ENCODE results near the gene FMNL2.

The FMNL2 gene

DNA sequence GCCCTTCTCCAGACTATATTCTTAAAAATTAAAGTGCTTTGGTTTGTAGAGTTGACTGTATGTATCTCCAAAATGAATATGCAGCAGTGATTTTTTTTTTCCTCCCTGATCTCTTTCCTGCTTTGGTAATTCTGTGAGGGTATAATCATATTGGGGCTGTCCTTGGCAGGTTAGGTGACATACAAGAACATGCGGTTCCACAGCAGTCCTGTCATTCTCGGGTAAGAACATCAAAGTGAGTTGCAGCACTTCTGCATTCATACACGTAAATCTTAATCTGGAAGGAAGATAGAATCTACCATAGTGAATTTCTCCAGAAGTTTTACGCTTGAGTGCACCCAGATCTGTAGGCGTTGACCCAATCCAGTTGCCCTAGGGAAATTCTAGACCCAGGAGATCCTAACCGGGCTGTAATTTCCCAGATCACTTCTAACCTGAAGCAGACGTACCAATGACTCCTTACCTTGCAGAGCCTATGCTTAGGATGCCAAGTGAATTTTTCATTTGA, 272.9 kb downstream of the FMNL2 start:
- TF ChIP-seq TAF1 (IDR thresholded peaks at IDR 0.05; ENCODE audit: borderline replicate concordance, low read depth, low read length) (no peak), POLR2A (IDR thresholded peaks at IDR 0.05; ENCODE audit: low read depth, low read length) (no peak), POLR2AphosphoS5 (IDR thresholded peaks at IDR 0.05; ENCODE audit: low read depth, low read length) (no peak)
- FAIRE-seq (no peak), DNase-seq (ENCODE audit: insufficient read length) (no peak)

DNA sequence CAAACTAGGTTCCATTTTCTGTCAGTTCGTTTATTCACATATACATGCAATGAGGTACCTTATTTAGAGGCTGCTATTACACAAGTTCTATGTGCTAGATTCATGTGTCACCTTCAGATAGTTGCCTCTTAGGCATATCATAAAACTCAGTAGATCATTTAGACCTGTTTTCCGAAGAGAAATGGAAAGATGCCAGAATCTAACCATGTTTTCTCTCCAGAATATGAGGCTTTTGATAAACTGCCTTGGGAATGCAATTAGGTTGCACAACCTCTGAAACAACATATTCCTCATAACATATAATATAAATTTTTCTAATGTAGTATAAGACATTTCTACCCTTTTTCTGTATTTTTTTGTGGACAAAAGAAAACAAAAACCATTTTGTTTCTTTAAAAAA, 274.2 kb downstream of the FMNL2 start:
- FAIRE-seq (no peak), DNase-seq (ENCODE audit: insufficient read length) (no peak)
- no peak for TF ChIP-seq POLR2A (IDR thresholded peaks at IDR 0.05; ENCODE audit: low read depth, low read length)
- no peak for TF ChIP-seq POLR2AphosphoS5 (IDR thresholded peaks at IDR 0.05; ENCODE audit: low read depth, low read length)
- TF ChIP-seq TAF1 (IDR thresholded peaks at IDR 0.05; ENCODE audit: borderline replicate concordance, low read depth, low read length), result no peak

DNA sequence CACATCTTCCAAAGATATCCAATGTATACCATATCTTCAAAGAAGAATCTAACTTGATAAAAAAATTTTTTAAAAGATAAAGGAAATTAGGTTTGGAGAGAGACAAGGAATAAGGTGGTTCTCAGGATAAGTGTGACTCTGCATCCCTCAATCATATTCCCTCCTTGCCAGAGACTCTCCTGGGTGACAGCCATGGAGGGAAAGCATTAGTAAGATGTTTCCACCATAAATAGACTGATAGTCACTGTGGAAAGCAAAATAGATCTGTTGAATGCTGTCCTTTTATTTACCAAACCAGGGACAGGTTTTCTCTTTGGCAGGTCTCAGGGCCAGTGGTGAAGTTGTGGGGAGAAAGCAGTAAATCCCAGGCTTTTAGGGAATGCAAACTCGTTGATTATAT, 274.7 kb downstream of the FMNL2 start:
- FAIRE-seq, result no peak
- TF ChIP-seq POLR2AphosphoS5 (IDR thresholded peaks at IDR 0.05; ENCODE audit: low read depth, low read length) (no peak), POLR2A (IDR thresholded peaks at IDR 0.05; ENCODE audit: low read depth, low read length) (no peak), TAF1 (IDR thresholded peaks at IDR 0.05; ENCODE audit: borderline replicate concordance, low read depth, low read length) (no peak)
- DNase-seq (ENCODE audit: insufficient read length), result no peak

DNA sequence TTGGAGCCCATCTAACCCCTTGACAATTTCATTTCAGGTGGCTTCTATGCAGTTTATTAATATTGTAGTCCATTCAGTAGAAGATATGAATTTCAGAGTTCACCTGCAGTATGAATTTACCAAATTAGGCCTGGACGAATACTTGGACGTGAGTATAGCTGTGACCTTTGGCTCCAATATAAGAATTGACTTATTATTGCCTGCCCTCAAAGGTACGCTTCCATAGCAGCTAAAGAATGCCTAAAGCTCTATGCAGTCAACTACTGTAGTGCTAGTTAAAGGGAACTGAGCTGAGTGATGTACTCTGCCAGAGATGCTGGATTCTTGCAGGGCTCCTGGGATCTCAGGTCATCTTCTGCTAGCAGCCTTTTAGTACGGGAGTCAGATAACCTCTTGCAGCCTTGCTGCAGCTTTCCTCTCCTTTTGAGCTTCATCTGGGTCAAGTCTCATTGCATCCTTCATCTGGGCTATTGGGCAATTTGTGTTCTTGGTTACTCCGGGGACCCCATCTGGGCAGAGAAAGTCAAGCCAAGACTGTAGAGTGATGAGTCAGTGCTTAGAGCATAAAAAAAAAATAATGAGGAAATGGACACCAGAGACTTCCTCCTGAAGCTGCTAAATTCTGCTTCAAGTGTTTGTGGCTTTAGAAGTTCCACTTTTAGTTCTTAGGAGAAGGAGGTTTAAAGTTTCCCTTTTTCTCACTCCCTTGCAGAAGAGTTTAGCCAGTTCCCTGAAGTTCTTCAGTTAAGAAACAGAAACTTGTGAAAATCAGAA, 276.7 kb downstream of the FMNL2 start:
- TF ChIP-seq POLR2AphosphoS5 (IDR thresholded peaks at IDR 0.05; ENCODE audit: low read depth, low read length), result no peak
- TF ChIP-seq POLR2A (IDR thresholded peaks at IDR 0.05; ENCODE audit: low read depth, low read length), result no peak
- no peak for TF ChIP-seq TAF1 (IDR thresholded peaks at IDR 0.05; ENCODE audit: borderline replicate concordance, low read depth, low read length)
- peak; percentile 86 for FAIRE-seq
- DNase-seq (ENCODE audit: insufficient read length), result no peak

DNA sequence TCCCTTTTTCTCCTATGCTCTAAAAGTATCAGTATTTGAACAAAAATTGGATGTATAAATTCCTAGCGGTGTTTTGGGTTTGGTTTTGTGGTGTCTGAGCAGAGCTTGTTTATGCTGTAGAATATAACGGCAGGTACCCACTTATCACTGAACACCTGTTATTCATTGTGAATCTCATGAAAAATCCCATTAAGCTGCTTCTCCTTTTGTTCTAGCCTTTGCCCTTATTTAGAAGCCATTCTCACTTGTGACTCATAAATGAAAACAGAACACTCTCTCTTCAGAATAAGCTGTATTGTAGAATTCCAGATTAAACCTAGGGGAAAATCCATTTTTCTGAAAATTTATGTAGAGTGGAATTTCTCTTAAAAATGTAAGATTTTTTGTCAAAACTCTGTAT, 278.3 kb downstream of the FMNL2 start:
- TF ChIP-seq TAF1 (IDR thresholded peaks at IDR 0.05; ENCODE audit: borderline replicate concordance, low read depth, low read length), result no peak
- TF ChIP-seq POLR2AphosphoS5 (IDR thresholded peaks at IDR 0.05; ENCODE audit: low read depth, low read length), result no peak
- no peak for TF ChIP-seq POLR2A (IDR thresholded peaks at IDR 0.05; ENCODE audit: low read depth, low read length)
- DNase-seq (ENCODE audit: insufficient read length) (no peak), FAIRE-seq (peak; percentile 17)

DNA sequence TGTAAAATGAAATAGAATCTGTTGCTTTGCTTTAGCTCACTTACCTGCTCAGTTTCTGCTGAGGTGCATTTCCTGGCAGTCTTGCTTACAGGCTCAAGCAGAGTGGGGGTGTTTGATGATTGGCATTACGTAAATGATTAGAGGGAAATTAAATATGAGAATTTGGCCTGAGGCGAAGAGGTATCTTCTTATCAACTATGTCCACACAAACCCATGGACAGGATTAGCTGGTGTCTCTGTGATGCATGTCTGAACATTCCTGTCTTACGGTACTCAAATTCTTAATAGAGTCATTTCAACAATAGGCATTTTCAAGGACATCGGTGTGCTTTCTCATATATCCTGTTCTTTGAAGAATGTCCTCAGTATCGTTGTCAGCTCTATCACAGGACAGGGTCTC, 280.2 kb downstream of the FMNL2 start:
- FAIRE-seq, result no peak

DNA sequence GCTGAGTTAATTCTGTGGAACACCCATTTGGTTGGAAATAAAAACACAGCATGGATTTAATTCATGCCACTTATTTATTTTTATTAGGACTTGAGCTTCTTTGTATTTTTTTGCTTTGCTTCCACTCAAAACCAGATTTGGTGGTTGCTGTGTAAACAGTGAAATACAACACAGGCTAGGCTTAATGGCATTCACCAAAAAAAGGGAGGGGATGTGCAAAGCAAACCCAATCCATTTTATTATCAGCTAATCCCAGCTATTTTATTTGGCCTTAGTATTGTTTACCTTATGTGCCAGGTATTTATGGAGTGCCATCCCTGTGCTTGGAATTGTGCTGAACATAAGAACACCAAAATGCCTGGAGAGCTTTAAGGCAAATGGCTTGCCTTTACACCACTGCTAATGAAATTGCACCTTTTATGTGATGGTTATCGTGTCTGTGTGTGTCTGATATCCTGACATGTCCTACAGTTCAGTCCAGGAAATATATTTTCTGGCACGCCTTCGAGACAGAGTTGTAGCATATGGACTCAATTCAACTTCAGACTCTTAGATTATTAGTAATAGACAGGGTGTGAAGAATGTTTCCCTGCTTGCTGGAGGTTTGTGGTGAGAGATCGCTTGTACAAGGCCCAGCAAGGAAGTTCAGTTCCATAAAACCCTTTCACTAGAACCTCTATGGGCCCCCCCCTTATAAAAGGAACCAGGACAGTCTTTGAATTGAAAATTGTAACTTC, 282.6 kb downstream of the FMNL2 start:
- DNase-seq (ENCODE audit: insufficient read length) (no peak), FAIRE-seq (no peak)
- no peak for TF ChIP-seq POLR2A (IDR thresholded peaks at IDR 0.05; ENCODE audit: low read depth, low read length)
- TF ChIP-seq TAF1 (IDR thresholded peaks at IDR 0.05; ENCODE audit: borderline replicate concordance, low read depth, low read length), result no peak
- TF ChIP-seq POLR2AphosphoS5 (IDR thresholded peaks at IDR 0.05; ENCODE audit: low read depth, low read length), result no peak

More for the DNA sequence above, 280.2 kb downstream of the FMNL2 start:
- TF ChIP-seq TAF1 (IDR thresholded peaks at IDR 0.05; ENCODE audit: borderline replicate concordance, low read depth, low read length), result no peak
- no peak for TF ChIP-seq POLR2A (IDR thresholded peaks at IDR 0.05; ENCODE audit: low read depth, low read length)
- no peak for TF ChIP-seq POLR2AphosphoS5 (IDR thresholded peaks at IDR 0.05; ENCODE audit: low read depth, low read length)
- no peak for DNase-seq (ENCODE audit: insufficient read length)

DNA sequence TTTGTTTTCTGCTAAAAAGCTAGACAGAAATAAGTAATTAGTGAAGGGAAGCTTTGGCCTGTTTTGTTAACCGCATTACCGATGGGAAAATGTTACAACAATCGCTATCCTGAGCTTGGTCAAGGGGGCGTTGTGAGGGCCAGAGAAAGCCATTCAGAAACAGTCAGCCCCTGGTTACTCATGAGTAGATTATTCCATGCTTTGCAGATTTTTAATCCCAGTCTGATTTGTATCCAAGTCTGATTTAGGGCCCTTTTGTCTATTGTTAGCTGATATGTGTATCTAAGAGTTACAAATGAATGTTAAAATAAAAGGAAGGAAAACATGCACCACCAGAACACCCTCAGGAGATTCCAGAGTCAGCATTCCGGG, 283.2 kb downstream of the FMNL2 start:
- DNase-seq (ENCODE audit: insufficient read length), result no peak
- TF ChIP-seq POLR2A (IDR thresholded peaks at IDR 0.05; ENCODE audit: low read depth, low read length) (no peak), TAF1 (IDR thresholded peaks at IDR 0.05; ENCODE audit: borderline replicate concordance, low read depth, low read length) (no peak), POLR2AphosphoS5 (IDR thresholded peaks at IDR 0.05; ENCODE audit: low read depth, low read length) (no peak)
- no peak for FAIRE-seq

DNA sequence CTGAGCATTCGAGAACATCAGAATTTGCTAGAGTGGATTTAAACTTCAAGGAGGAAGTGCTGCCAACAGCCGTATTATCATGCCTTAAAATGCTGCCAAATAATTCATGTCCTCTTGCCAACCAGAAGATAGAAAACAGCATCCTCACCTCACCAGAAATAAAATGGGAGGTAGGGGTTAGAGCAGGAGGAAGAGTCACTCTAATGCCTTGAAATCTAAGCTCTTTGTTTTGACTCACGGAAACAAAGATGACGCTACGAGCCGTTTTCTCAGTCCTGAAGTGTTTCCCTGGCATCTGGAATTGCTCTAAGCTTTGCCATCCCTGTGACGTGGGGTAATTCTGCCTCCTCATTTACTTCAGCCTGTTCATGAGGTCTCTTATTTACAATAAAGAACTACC, 285.2 kb downstream of the FMNL2 start:
- no peak for DNase-seq (ENCODE audit: insufficient read length)
- TF ChIP-seq POLR2AphosphoS5 (IDR thresholded peaks at IDR 0.05; ENCODE audit: low read depth, low read length) (no peak), POLR2A (IDR thresholded peaks at IDR 0.05; ENCODE audit: low read depth, low read length) (no peak), TAF1 (IDR thresholded peaks at IDR 0.05; ENCODE audit: borderline replicate concordance, low read depth, low read length) (no peak)
- FAIRE-seq, result no peak

DNA sequence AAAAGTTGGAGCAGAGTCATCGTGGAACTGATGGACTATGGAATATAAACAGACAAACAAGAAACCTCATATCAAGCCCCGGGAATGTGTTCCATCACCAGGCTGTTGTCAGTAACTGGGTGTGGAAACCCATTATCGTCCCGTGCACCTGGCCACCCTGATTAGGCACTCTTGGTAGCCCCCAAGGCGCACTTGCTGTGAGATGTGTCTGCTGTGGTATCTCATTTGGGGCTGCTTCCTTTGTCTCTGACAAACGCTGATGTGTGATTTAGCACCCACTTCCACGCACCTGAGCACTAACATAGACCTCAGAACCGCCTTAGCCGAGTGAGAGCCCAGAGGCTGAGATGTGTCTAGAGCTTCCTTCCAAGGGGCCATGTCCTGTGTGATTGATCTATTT, 286.0 kb downstream of the FMNL2 start:
- DNase-seq (ENCODE audit: insufficient read length) (no peak), FAIRE-seq (no peak)
- TF ChIP-seq TAF1 (IDR thresholded peaks at IDR 0.05; ENCODE audit: borderline replicate concordance, low read depth, low read length) (no peak), POLR2AphosphoS5 (IDR thresholded peaks at IDR 0.05; ENCODE audit: low read depth, low read length) (no peak), POLR2A (IDR thresholded peaks at IDR 0.05; ENCODE audit: low read depth, low read length) (no peak)

DNA sequence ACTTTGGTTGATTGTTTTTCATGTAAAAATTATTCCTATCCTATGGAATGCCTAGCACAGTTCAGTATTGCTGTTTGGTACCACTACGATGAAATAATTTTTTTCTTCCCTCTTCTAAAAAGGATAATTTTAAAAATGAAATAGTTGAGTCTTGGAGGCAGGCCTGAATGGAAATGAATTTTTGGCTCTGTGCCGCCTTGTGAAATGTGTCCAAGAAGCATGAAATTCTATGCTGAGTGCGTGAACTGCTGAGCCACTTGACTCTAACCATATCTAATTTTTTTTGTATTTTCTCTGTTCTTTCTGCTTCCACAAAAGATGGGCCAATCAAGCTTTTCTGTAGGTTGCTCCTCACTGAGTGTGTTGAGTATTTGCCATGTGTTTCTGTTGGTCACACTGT, 287.2 kb downstream of the FMNL2 start:
- no peak for FAIRE-seq
- DNase-seq (ENCODE audit: insufficient read length), result no peak
- TF ChIP-seq POLR2AphosphoS5 (IDR thresholded peaks at IDR 0.05; ENCODE audit: low read depth, low read length) (no peak), TAF1 (IDR thresholded peaks at IDR 0.05; ENCODE audit: borderline replicate concordance, low read depth, low read length) (no peak), POLR2A (IDR thresholded peaks at IDR 0.05; ENCODE audit: low read depth, low read length) (no peak)
